Measurements from ENCODE around the gene ZNF683.

ZNF683 gene

DNA sequence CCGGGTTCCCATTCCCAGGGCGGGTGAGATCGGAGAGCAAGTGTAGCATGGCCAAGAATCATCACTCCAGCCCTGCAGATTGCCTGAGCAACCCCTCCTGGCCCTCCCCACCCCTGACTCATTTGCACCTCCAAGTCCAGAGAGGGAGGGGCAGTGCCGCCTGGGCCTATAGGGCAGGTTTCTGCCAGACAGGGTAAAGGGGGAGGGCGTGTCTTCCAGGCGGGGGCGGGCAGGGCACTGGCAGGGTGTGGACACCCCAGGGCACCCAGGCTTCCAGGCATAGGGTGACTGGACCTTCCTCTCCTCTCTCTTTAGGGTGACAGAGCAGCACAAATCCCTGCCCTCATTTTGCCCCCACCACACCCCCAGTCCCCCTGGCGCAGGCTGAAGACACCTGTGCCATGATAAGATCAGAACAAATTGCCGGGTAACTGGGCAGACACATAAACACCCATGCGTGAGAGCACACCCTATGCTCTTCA, 15.4 kb downstream of the ZNF683 start:
- no peak for DNase-seq

DNA sequence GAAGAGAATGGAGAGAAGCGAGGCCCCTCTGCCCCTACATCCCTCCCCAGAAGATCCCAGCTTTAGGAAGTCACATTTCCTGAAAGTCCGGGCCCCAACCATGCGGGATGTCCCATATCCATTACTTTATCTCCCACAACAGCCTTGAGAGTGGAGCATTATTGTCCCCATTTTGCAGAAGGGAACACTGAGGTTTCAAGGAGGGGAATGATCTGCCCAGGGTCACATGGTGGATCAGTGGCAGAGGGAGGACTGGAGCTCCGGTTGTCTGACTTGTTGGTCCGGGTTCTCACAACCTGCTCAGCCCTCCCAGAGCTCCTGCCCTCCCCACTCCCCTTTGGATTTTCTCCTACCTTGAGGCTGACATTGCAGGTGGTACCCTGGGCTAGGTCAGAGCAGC, 16.4 kb downstream of the ZNF683 start:
- DNase-seq, result no peak

DNA sequence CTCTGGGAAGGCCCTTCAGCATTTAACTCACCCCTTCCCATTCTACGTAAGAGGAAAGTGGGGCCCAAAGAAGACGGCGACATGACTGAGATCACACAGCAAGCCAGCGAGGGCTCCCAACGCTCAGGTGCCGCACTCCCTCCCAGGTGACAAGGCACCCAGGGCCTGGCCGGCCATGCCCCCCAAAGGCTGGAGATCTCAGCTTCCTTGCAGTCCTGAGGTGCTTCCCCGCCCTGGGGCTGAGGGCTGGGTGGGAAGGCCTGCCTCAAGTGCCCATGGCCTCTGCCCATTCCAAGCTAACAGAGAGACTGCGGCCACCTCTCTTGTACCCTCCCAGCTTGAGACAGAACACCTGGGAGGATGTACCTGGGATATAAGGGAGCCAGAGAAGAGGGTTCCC, 17.6 kb downstream of the ZNF683 start:
- no peak for DNase-seq

DNA sequence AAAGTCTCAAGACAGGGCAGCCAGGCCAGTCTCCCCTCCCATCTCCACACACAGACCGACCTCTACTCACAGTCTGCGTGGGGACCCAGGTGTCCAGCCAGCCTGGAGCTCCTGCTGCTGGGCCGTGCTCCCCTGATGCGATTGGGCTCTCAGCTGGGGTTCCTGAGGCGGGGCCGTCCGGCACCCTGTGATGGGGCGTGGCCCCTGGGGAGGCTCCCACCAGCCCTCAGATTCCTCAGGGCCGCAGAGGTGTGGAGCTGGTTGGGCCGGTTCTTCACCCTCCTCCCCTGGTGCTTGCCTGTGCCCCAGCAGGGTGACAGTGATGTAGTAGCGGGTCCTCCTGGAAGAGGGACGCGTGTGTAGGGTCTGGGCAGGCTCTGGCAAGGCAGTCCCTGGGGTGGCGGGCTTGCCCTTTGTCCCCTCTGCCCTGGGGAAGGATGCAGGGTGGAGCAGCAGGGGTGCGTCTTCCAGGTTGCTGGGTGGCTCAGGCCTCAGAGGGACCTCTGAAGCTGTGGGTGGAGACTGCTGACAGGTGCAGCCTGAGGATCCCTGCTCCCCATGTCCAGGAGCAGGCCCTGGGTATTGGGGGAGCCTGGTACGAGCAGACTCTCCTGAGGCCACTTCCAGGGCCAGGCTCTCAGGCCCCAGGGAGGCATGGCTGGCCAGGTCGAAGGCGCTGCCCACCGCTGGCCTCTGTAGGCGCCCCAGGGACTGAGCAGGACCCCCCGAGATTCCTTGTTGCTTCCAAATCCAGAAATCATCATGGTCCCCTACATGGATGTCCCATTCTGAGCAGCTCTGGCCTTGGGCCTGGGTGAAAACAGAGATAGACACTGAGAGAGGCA, 18.4 kb downstream of the ZNF683 start, which contains the start of gene CRYBG2:
Gene CRYBG2 (minus strand): TSS at position 155 of the 845 bp plus-strand sequence. CDS start 7,473 bp downstream, outside the sequence.
- no peak for DNase-seq

GRCh38 chr1:26353210-26353859, 19.2 kb downstream of the ZNF683 start:
- DNase-seq, result no peak

DNA sequence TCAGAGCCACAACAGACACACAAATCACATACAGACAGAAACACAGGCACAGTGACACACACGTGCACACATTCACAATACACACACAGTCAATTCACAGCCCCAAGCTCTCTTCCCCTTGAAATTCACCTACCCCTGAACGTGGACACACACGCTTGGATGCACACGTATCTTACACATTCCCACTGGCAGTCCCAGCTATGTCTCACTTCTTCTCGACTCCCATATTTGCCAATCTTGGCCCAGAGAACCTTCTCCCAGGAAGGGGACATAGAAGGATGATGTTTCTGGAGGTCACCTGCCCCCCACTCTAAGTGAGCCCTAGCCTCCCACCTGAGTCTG, 20.2 kb downstream of the ZNF683 start:
- DNase-seq, result no peak

DNA sequence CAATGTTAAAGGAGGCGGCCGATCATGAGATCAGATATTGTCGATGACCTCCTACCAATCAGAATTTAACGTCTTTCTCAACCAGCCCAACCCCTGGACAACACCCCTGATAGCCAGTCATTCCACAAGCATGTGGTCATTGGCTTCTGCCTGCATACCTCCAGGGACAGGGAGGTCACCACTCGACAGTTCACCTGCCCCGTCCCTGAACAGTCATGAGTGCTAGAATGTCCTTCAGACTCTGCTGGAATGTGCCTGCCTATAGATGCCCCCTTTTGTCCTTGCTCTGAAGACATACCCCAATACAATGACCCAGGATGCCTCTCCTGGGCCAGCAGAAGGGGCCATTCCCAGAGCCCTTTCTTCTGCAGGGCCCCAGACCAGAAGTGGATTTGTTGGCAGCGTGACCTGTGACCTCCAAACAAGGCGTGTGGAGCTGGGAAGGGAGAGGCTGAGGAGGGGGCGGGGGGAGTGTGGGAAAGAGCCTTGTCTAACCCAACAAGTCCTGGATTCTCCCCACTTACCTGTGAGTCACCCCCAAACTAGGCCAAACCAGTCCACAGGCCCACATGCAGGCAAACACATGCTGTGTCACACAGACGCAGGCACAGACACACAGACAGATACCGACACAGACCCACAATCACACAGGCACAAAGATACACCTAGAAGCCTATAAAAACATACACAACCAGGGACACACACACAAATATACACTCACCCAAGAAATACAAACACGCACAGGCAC, 20.8 kb downstream of the ZNF683 start:
- DNase-seq, result no peak

- no peak for DNase-seq
Observed at GRCh38 chr1:26350701-26351589, 21.6 kb downstream of the ZNF683 start.

DNA sequence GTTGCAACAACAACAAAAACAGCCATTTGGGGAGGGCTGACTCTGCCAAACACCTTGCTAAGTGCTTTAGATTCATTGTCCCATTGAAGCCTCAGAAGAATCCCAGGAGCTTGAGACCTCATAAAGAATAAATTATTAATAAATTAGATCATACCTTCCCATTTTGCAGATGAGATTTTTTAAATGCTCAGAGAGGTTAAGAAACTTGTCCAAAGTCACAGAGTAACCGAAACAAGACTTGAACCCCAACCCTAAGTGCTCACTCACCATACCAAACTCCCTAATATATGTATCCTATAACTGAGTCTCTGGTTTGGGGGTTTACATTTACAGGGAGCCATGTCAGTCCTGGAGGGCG, 22.2 kb downstream of the ZNF683 start:
- no peak for DNase-seq

GRCh38 chr1:26349877-26350244, 22.7 kb downstream of the ZNF683 start:
- no peak for DNase-seq

GRCh38 chr1:26349188-26349876, 23.2 kb downstream of the ZNF683 start:
- no peak for DNase-seq

DNA sequence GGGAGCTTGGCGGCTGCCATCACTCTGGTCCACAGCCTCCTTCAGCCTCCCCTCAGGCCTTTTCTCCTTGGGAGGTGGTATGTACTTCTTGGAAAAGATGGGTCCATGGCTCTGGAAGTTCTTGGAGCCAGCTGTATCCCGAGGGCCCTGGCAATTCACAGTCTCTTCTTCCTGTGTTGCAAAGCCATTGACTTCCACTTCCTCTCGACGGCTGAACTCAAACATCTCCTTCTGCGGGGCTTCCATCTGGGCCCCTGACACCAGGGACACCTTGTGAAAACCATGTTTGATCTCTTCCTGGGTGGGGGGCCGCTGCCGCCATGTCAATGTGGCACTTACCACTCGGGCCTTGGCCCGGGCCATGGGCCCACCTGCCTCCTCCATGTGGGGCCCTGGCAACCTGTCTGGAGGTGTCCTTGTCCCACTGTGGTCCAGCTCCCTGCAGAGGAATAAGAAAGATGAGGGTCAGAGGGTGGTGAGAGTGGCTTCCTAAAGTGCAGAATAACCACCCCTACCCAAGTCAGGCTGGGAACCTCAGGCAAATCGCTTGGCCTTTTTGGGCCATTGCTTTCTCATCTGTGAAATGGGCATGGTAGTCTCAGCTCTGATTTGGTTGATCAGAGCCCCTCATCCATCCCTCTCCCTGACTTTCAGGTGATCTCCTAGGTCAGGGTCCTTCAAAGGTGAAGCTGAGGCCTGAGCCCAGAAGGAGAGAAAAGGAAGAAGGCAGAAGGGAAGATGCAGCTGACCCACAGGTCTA, 26.1 kb downstream of the ZNF683 start:
- DNase-seq, result no peak

DNA sequence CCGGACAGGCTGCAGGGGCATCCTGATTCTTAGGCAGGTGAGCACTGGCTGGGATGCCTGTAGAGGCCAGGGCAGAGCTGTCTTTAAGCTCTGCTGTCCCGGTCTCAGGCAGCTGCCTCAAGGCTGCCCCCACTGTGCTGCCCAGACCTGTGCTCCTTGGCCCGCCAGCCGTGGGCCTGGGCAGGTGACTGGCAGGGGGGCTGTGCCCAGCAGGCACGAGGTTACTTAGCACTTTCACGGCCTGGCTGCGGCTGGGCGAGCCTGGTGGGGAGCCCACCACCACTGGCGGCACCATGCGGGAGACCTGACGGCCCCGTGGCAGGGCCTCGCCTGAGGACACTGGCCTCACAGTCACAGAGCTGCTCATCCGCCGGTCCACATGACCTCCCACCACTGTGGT, 26.8 kb downstream of the ZNF683 start:
- DNase-seq, result no peak

DNA sequence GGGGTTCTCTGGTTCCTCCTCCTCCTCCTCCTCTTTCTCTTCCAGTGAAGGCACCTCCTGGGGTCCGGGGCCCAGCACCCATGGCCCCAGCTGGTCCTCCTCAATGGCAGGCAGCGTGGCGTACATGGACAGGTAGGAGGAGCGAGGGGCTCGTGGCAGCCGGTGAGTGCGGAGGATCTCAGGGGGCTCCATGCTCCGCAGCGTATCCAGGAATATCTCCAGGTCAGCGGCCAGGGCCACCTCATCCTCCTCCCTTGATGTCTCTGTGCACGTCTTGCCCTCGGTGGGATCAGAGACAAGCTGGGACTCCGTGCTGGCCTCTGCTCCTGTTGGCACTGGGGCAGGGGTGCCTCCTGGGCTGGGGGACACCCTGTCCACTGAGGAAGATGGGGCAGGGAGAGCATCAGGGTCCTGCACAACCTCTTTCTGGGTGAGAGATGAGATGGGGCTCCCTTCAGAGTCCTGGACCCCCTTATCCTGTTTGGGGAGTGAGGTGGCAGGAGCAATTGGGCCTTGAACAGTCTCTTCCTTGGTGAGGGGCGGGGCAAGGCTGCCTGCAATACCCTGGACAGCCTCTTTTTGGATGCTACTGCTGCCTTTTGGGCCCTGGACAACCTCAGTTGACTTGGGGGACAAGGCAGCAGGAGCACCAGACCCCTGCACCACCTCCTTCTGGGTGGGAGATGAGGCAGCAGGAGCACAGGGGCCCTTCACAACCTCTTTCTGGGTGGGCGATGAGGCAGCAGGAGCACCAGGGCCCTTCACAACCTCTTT, 28.2 kb downstream of the ZNF683 start:
- DNase-seq, result no peak

- DNase-seq, result no peak
Observed at GRCh38 chr1:26340047-26340481, 32.5 kb downstream of the ZNF683 start.

DNA sequence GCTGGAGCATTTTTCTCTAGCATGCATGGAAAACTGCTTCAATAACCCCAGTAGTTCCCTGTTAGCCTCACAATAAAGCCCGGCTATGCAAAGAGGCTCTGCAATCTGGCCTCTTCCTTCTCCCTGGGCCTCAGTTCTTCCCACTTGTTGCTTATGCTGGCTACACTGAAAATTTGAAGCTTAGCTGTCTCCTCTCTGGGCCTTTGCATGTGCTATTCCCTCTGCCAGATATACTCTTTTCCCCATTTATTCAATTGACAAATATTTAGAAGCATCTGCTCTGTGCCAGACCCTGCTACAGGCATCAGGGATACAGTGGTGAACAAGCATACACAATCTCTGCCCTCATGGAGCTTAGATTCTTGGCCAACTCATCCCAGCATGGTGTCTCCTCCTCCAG, 33.9 kb downstream of the ZNF683 start:
- no peak for DNase-seq

DNA sequence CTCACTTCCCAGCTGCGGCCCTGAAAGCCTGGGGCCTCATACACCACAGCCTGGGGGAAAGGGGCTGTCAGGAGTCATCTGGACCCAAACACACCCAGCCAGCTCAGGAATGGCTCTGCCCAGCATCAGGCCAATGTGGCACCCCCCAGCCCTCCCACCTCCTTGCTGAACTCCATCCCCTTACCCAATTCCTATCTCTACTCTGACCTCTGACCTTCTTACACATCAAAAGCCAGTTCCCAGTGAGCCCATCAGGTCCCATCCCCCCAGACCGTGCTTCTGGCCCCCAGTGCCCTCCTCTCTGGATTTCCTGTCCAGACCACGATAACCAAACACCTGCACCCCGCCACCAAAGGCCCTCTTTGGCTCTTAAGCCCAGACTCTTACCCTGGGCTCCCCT, 34.9 kb downstream of the ZNF683 start:
- no peak for DNase-seq

DNA sequence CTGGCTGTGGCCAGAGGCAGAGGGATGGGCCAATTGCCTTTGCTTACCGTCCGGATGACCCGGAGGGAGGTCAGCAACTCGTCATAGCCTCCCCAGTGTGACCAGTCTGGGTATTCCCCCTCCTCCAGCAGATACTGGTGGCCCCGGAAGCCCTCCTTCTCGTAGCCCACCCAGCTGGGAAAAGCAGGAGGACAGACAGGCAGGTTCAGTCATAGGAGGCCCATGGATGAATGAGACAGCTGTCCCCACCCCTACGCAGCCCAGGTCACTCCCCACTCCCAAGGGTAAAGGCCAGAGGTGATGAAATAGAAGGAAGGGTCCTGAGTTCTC, 35.4 kb downstream of the ZNF683 start:
- no peak for DNase-seq

- DNase-seq, result peak; percentile 75 to 87
Observed at GRCh38 chr1:26336477-26337205, 35.9 kb downstream of the ZNF683 start.
